Activated CD8-positive, alpha-beta memory T cell treated with anti-CD3 and anti-CD28 coated beads, Interleukin-2, amount 50 U/mL, for 24 hours (primary cell): ENCODE data around the gene PPIH.
"Not testable (repeated sequence)": the region's sequence is repeated elsewhere in the genome, so short reads cannot be mapped to it uniquely, and the experiment has no call there.

Experiments used
- DNase-seq: peaks from one replicate; pipeline ENCODE4 v3.0.0-alpha.2; 2020; ENCODE audit errors: extremely low read depth

The PPIH gene

GRCh38 chr1:42682484-42682738, 24.2 kb downstream of the PPIH start:
- DNase-seq: not testable (repeated sequence)

- DNase-seq: no peak
Measured at GRCh38 chr1:42682739-42683531, 24.7 kb downstream of the PPIH start.

GRCh38 chr1:42684139-42684538, 25.9 kb downstream of the PPIH start:
- DNase-seq: no peak

- no peak for DNase-seq
Measured at GRCh38 chr1:42686418-42686817, 28.2 kb downstream of the PPIH start.

GRCh38 chr1:42689912-42690311, 31.7 kb downstream of the PPIH start:
- no peak for DNase-seq

- no peak for DNase-seq
Measured at GRCh38 chr1:42690477-42691156, 32.4 kb downstream of the PPIH start.

GRCh38 chr1:42691157-42691498, 32.9 kb downstream of the PPIH start:
- DNase-seq: no peak

- DNase-seq: no peak
Measured at GRCh38 chr1:42692461-42692860, 34.2 kb downstream of the PPIH start.

GRCh38 chr1:42692911-42693310, 34.7 kb downstream of the PPIH start:
- no peak for DNase-seq

- no peak for DNase-seq
Measured at GRCh38 chr1:42698081-42698813, 40.0 kb downstream of the PPIH start.

GRCh38 chr1:42700006-42700405, 41.8 kb downstream of the PPIH start:
- DNase-seq: no peak

- no peak for DNase-seq
Measured at GRCh38 chr1:42703888-42704464, 45.8 kb downstream of the PPIH start.

- DNase-seq: not testable (repeated sequence)
Measured at GRCh38 chr1:42712808-42713207, 54.6 kb downstream of the PPIH start.

GRCh38 chr1:42713293-42713692, 55.1 kb downstream of the PPIH start:
- DNase-seq: no peak

GRCh38 chr1:42714441-42714840, 56.2 kb downstream of the PPIH start:
- DNase-seq: not testable (repeated sequence)

- DNase-seq: no peak
Measured at GRCh38 chr1:42720868-42721267, 62.6 kb downstream of the PPIH start.

- no peak for DNase-seq
Measured at GRCh38 chr1:42721926-42722325, 63.7 kb downstream of the PPIH start.

- not testable (repeated sequence) for DNase-seq
Measured at GRCh38 chr1:42722403-42722802, 64.2 kb downstream of the PPIH start.

- no peak for DNase-seq
Measured at GRCh38 chr1:42723511-42723910, 65.3 kb downstream of the PPIH start.

- not testable (repeated sequence) for DNase-seq
Measured at GRCh38 chr1:42725820-42726219, 67.6 kb downstream of the PPIH start.
